K562 (cell line): ENCODE results near the gene USP8. TPM values are rescaled to one million over a fixed set of nuclear protein-coding genes. Genes with fewer than 3 reads are reported as not detected.

ENCODE experiments used
- ATAC-seq: fragments of 200-7000 bp; cut with Tn5 transposase; 3 replicates; pipeline ENCODE4 v1.9.1; 2020; ENCODE audit warnings: moderate library complexity
- BruUV-seq: library from RNA; stranded (reverse); fragments of 400-500 nt; replicated peaks from 2 replicates; lab custom pipeline; 2021; lab: Mats Ljungman, UMichigan
- CTCF ChIA-PET: fragments of 300-600 bp; formaldehyde crosslinking; extraction: SDS; loops from one replicate; lab custom pipeline; 2021; ENCODE audit warnings: low intra/inter-chr PET ratio; lab: Yijun Ruan, JAX
- POLR2A ChIA-PET: fragments of 300-600, 350-650 bp; sonication (Branson Sonifier 250); formaldehyde crosslinking; extraction: SDS; loops from one replicate; lab custom pipeline; 2021; ENCODE audit warnings: antibody characterized with exemption, inconsistent platforms; lab: Yijun Ruan, JAX
- DNase-seq, 4 experiments: peaks; one replicate each; pipeline versions ENCODE4 v3.0.0 to v3.0.0-alpha.2; 2011 to 2018; ENCODE audit warnings: low spot score in 3 of 4, mixed read lengths in 3 of 4; ENCODE audit errors: extremely low read depth in 1 of 4
- FAIRE-seq: peaks from 2 replicates; lab custom pipeline; 2011; peaks lifted over from hg19 to GRCh38; lab: Jason Lieb, UNC
- H2AFZ ChIP-seq: 2 replicates; pipeline ENCODE4 v1.6.0; 2011; ENCODE audit warnings: low read depth, low read length, control low read depth, inconsistent platforms
- H3K27ac ChIP-seq: fragments of 200-600 bp; 3 replicates; pipeline ENCODE4 v1.8.0; 2011; ENCODE audit warnings: low read depth, mild to moderate bottlenecking, control low read depth, inconsistent platforms, low read length, moderate library complexity, mixed read lengths; ENCODE audit errors: extremely low read depth
- H3K27me3 ChIP-seq, 2 experiments: fragments of 300-600 bp in 1 of 2; 2 replicates in 1 of 2; 3 replicates in 1 of 2; pipeline versions ENCODE4 v1.6.0 to v1.8.0; 2011; ENCODE audit warnings: inconsistent platforms in 2 of 2, low read length in 2 of 2, mild to moderate bottlenecking in 1 of 2, mixed read lengths in 1 of 2, moderate library complexity in 1 of 2; ENCODE audit not compliant: control insufficient read depth in 2 of 2, insufficient read depth in 2 of 2
- H3K36me3 ChIP-seq: fragments of 300-600 bp; 3 replicates; pipeline ENCODE4 v1.8.0; 2011; ENCODE audit warnings: mild to moderate bottlenecking, low read length, inconsistent platforms; ENCODE audit not compliant: control insufficient read depth, insufficient read depth
- H3K4me1 ChIP-seq, 2 experiments: fragments of 200-600 bp in 1 of 2; replicated peaks in 1 of 2; 2 replicates in 1 of 2; 3 replicates in 1 of 2; pipeline versions ENCODE4 v1.5.1 to v1.8.0; 2011; ENCODE audit warnings: inconsistent platforms in 2 of 2, low read length in 2 of 2, mild to moderate bottlenecking in 1 of 2, mixed read lengths in 1 of 2, moderate library complexity in 1 of 2; ENCODE audit not compliant: control insufficient read depth in 2 of 2, insufficient read depth in 2 of 2
- H3K4me2 ChIP-seq: 2 replicates; pipeline ENCODE4 v1.6.1; 2011; ENCODE audit warnings: low read length, control low read depth, inconsistent platforms, mixed read lengths; ENCODE audit not compliant: insufficient read depth
- H3K4me3 ChIP-seq: fragments of 200-600 bp; sonication (generic), shearing (Covaris generic); 2 replicates; pipeline ENCODE4 v1.5.1; 2016; ENCODE audit warnings: control low read depth, inconsistent platforms
- H3K79me2 ChIP-seq: fragments of 200-600 bp; 3 replicates; pipeline ENCODE4 v1.8.0; 2011; ENCODE audit warnings: low read length, inconsistent platforms; ENCODE audit not compliant: control insufficient read depth, insufficient read depth
- H3K9ac ChIP-seq, 2 experiments: 2 replicates each; pipeline versions ENCODE4 v1.6.0 to v1.6.1; 2011; ENCODE audit warnings: low read depth in 2 of 2, low read length in 2 of 2, control low read depth in 1 of 2, inconsistent platforms in 1 of 2, mild to moderate bottlenecking in 1 of 2, mixed read lengths in 1 of 2; ENCODE audit not compliant: insufficient read depth in 1 of 2
- H3K9me1 ChIP-seq: one replicate; pipeline ENCODE4 v1.6.0; 2011; ENCODE audit warnings: inconsistent platforms, mild to moderate bottlenecking, low read length, moderate library complexity; ENCODE audit not compliant: control insufficient read depth, insufficient read depth
- H3K9me3 ChIP-seq: replicated peaks from 2 replicates; pipeline ENCODE4 v1.5.1; 2011; ENCODE audit warnings: low read depth, low read length, inconsistent platforms; ENCODE audit not compliant: control insufficient read depth, insufficient read depth
- H4K20me1 ChIP-seq: replicated peaks from 2 replicates; pipeline ENCODE4 v1.6.1; 2011; ENCODE audit warnings: low read length, inconsistent platforms, mixed read lengths; ENCODE audit not compliant: control insufficient read depth, insufficient read depth
- ESRRA ChIP-seq: fragments of 450-650 bp; IDR thresholded peaks from 2 replicates; pipeline ENCODE4 v1.6.1; 2014; ENCODE audit warnings: low read depth, mild to moderate bottlenecking, moderate library complexity, borderline replicate concordance
- HMG20B ChIP-seq: fragments of 250-450 bp; sonication (Bioruptor Pico); IDR thresholded peaks from 2 replicates; pipeline ENCODE4 v1.5.0; 2021; ENCODE audit warnings: mild to moderate bottlenecking
- POLR2H ChIP-seq: IDR thresholded peaks from 2 replicates; pipeline ENCODE4 v1.6.1; 2016; ENCODE audit warnings: missing genetic modification characterization, low read depth, mild to moderate bottlenecking, control low read depth, missing compliant biosample characterization, moderate library complexity
- TAF15 ChIP-seq: fragments of 200-400 bp; formaldehyde crosslinking; IDR thresholded peaks from 2 replicates; pipeline ENCODE4 v1.6.1; 2017; ENCODE audit warnings: mild to moderate bottlenecking, low read depth, low read length, moderate library complexity
- ZBTB1 ChIP-seq: sonication (generic); formaldehyde crosslinking; IDR thresholded peaks from 2 replicates; pipeline ENCODE4 v1.8.1; 2023; ENCODE audit warnings: missing genetic modification reagents, low read depth, mild to moderate bottlenecking, borderline replicate concordance
- ZBTB17 ChIP-seq: fragments of 450-650 bp; formaldehyde crosslinking; IDR thresholded peaks from 2 replicates; pipeline ENCODE4 v1.4.0; 2020; ENCODE audit warnings: mild to moderate bottlenecking
- WGBS: fragments of 100-300 bp; shearing (Covaris generic); methylation state at CpG from one replicate; pipeline ENCODE4 v1.1.6; 2016; ENCODE audit warnings: low coverage, mixed read lengths; ENCODE audit not compliant: insufficient coverage; ENCODE audit errors: missing lambda C conversion rate; 5-methylcytosine and 5-hydroxymethylcytosine counted together
- in situ Hi-C: fragments of 300-500 bp; cut with MboI; formaldehyde crosslinking; loops from 4 replicates; pipeline ENCODE4 v1.15.0; 2018; ENCODE audit warnings: inconsistent platforms, mixed read lengths
- intact Hi-C: fragments of 100-400 bp; cut with micrococcal nuclease; formaldehyde crosslinking; loops from 2 replicates; pipeline ENCODE4 v1.14.2; 2022
- polyA plus RNA-seq, 8 experiments: library from polyadenylated mRNA; depleted of rRNA in 4 of 8; stranded (reverse) in 5 of 8; unstranded in 3 of 8; fragments of >200 nt; fragmentation: Nextera tagmentation in 2 of 8; fragmentation: Illumina TruSeq in 1 of 8; extraction: Ambion mirVana in 2 of 8; extraction: Trizol in 1 of 8; gene quantifications; 2 replicates each; pipeline versions ENCODE4 v1.2.1 to v1.2.3, GENCODE V29; 2011 to 2014; ENCODE audit warnings: inconsistent platforms in 1 of 8, missing spikeins in 1 of 8
- total RNA-seq, 7 experiments: library from RNA; depleted of rRNA in 6 of 7; stranded (reverse); fragments of >200 nt in 6 of 7; fragmentation: Illumina TruSeq in 2 of 7; extraction: Trizol in 2 of 7; gene quantifications; 2 replicates each; pipeline versions ENCODE4 v1.2.1 to v1.2.3, GENCODE V29; 2011 to 2021; ENCODE audit warnings: low replicate concordance in 1 of 7
- TF ChIP-seq, protein P1 (sequence below): fragments of 450-650 bp; IDR thresholded peaks from 2 replicates; pipeline ENCODE4 v1.6.1; 2016; ENCODE audit warnings: antibody characterized with exemption

USP8 gene
- total and polyA plus RNA-seq, 9 of the 15 experiments (the other 6 are each of a cell fraction or from before 2014, with no cell fraction given): 35.1 to 58.4 (median 46.1) TPM

DNA sequence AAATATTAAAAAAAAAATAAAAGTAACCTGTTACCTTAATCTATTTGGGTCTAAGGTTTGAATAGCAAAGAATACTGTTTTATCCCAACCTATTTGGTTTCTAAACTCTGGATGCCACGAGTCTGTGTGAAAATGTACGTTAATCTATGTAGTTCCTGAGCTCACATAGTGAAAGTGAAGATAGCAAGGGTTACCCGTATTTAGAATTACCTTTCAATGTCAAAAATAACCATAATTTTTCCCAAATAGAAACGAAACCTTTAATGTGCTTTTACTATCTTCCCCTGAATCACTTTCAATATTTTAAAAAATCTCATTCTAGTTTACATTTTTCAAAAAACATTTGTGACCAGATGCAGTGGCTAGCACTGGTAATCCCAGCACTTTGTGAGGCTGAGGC lies 128.0 kb downstream of the USP8 start:
- ChIA-PET POLR2A (interaction anchor here (0.9 kb wide), 1 partner anchor 31 kb away, joined by 4 read pairs; no protein-coding TSS in a partner anchor), CTCF (interaction anchor here (0.6 kb wide), 1 partner anchor 749 kb away, joined by 4 read pairs; no protein-coding TSS in a partner anchor)
- Histone ChIP-seq H3K4me2 (no peak overlapping the region), H4K20me1 (no peaks in the 10 kb centered on the region), H3K9me1 (no peaks in the 10 kb centered on the region), H3K27me3 (no peaks in the 10 kb centered on the region), H3K79me2 (no peaks in the 10 kb centered on the region), H3K9ac (no peak overlapping the region), H3K4me1 (peaks cover 0 to 3% of the 10 kb centered on the region in 2 experiments; a peak in 1 of 5 replicates), H3K4me3 (no peak overlapping the region), H2AFZ (no peak overlapping the region), H3K36me3 (no peaks in the 10 kb centered on the region), H3K9me3 (no peaks in the 10 kb centered on the region), H3K27ac (no peak overlapping the region)
- ATAC-seq (no peak), FAIRE-seq (no peak), DNase-seq (no peak)
- in situ Hi-C loops: no loop called here
- intact Hi-C loops: no loop called here
- TF ChIP-seq TAF15 (no peak), POLR2H (tag) (0 out of 2 replicates have a peak, but pooled peaks have one; percentile 5)
- WGBS: 49% methylated on average over 4 of the region's 4 CpGs
- no TSS peak for BruUV-seq

DNA sequence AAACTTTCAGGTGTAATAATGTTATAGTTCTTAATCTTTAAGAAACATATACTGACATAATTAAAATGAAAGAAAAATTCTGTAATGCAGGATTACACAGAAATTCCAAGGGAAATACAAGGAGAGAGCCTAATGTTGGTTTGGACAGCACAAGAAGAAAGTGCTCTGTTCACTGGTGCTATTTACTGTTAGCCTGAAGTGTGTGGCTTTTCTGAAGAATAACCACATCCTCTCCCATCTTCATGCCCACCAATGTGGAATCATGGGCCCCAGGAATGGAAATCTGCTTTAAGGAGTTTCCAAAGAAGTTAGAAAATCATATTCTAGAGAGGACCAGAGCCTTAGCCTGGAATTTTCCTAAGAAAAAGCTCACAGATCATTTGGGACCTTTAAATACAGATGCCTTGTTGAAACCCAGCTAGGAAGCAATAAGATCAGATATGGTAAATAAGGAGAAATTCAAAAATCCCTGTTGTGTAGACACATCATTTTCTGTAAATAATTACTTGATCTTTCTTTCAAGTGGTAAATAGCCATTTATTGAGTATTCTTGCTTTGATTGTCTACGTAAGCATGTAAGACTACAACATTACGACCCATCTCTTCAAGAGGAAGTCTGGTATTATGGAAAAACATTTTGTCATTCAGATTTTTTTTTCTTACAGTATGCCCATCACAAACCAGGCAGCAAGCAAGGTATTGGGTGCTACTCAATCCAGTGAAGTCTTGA lies 132.6 kb downstream of the USP8 start:
- FAIRE-seq (no peak), DNase-seq (no peak)
- H4K20me1 ChIP-seq: no peaks in the 10 kb centered on the region
- no peaks in the 10 kb centered on the region for H3K27me3 ChIP-seq
- H3K36me3 ChIP-seq: peaks cover 20% of the 10 kb centered on the region; the same call in 2 of the 3 replicates
- no peak overlapping the region for H3K4me3 ChIP-seq
- no peaks in the 10 kb centered on the region for H3K4me1 ChIP-seq
- TF ChIP-seq, protein P1, sequence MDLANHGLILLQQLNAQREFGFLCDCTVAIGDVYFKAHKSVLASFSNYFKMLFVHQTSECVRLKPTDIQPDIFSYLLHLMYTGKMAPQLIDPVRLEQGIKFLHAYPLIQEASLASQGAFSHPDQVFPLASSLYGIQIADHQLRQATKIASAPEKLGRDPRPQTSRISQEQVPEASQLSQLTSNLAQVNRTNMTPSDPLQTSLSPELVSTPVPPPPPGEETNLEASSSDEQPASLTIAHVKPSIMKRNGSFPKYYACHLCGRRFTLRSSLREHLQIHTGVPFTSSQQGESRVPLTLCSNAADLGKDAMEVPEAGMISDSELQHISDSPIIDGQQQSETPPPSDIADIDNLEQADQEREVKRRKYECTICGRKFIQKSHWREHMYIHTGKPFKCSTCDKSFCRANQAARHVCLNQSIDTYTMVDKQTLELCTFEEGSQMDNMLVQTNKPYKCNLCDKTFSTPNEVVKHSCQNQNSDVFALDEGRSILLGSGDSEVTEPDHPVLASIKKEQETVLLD: no peak
- TF ChIP-seq HMG20B (CRISPR knock-in tag) (no peak), ZBTB17 (CRISPR knock-in tag) (no peak), ZBTB1 (CRISPR knock-in tag) (no peak), ESRRA (no peak)
- TF ChIP-seq, all 486 proteins: peak for 0
- Histone ChIP-seq H3K4me2 (no peak overlapping the region), H3K9ac (no peak overlapping the region), H3K27ac (no peak overlapping the region), H2AFZ (no peak overlapping the region), H3K9me1 (no peaks in the 10 kb centered on the region), H3K9me3 (no peaks in the 10 kb centered on the region), H3K79me2 (no peaks in the 10 kb centered on the region)
- ChIA-PET CTCF (no interaction called here), POLR2A (interaction anchor here (0.5 to 0.6 kb wide), 2 partner anchors 82 to 854 kb away, joined by 3 read pairs; no protein-coding TSS in a partner anchor)
- TSS peak; percentile 23 for BruUV-seq
- intact Hi-C loops: no loop called here
- no peak for ATAC-seq
- in situ Hi-C loops: no loop called here
- WGBS: 95% methylated on average over 2 of the region's 2 CpGs
